ENCODE data around the gene PSMD7. TPM values are rescaled to one million over a fixed set of nuclear protein-coding genes. Genes with fewer than 3 reads are reported as not detected.
"Not testable (repeated sequence)": the region's sequence is repeated elsewhere in the genome, so short reads cannot be mapped to it uniquely, and the experiment has no call there.

Gene PSMD7
- total and polyA plus RNA-seq, 2 of the 4 experiments (the other 2 are of a cell fraction), result 80.8 to 98.3 TPM

GRCh38 chr16:74353038-74353437, 56.4 kb downstream of the PSMD7 start:
- H3K36me3 ChIP-seq (ENCODE audit: control insufficient read depth, insufficient read depth, low read length), result peaks cover 20% of the 10 kb centered on the region
- H2AK5ac ChIP-seq (ENCODE audit: low read depth, low read length); ATAC-seq (ENCODE audit: low read depth); H3K4me2 ChIP-seq (ENCODE audit: low read depth, low read length); H2BK120ac ChIP-seq (ENCODE audit: low read depth, low read length); H3K9me3 ChIP-seq (ENCODE audit: control insufficient read depth, insufficient read depth, low read length); H3K4ac ChIP-seq (ENCODE audit: low read depth, low read length); H3K27me3 ChIP-seq (ENCODE audit: control insufficient read depth, insufficient read depth, low read length); H4K5ac ChIP-seq (ENCODE audit: low read depth, low read length); DNase-seq; H4K91ac ChIP-seq (ENCODE audit: insufficient read depth, low read depth, low read length); H2BK15ac ChIP-seq (ENCODE audit: low read depth, low read length); H2AFZ ChIP-seq (replicated peaks; ENCODE audit: low read length, poor library complexity); H3K4me1 ChIP-seq (ENCODE audit: control insufficient read depth, insufficient read depth, low read length); H3K4me3 ChIP-seq (ENCODE audit: insufficient read depth, low read depth, low read length); H3K9ac ChIP-seq (ENCODE audit: low read depth, low read length); CTCF ChIA-PET; H2BK5ac ChIP-seq (ENCODE audit: low read depth, low read length, poor library complexity, severe bottlenecking); H3K23ac ChIP-seq (ENCODE audit: low read depth, low read length); dilution Hi-C loops (cut with HindIII; ENCODE audit: low sequenced_read_pairs, unreplicated experiment); H3K56ac ChIP-seq (ENCODE audit: extremely low read depth, insufficient read depth, low read length); H4K8ac ChIP-seq (ENCODE audit: low read depth in 2 of 2, low read length in 2 of 2); H3K18ac ChIP-seq (ENCODE audit: low read depth, low read length); H3K79me1 ChIP-seq (ENCODE audit: low read depth in 1 of 2, low read length in 2 of 2); H3K14ac ChIP-seq (replicated peaks; ENCODE audit: low read depth, low read length); in situ Hi-C loops (cut with MboI; ENCODE audit: low sequenced_read_pairs); intact Hi-C loops (cut with micrococcal nuclease); H2BK20ac ChIP-seq (ENCODE audit: low read depth, low read length); H2AK9ac ChIP-seq (replicated peaks; ENCODE audit: low read depth, low read length, poor library complexity); POLR2A ChIA-PET (ENCODE audit: unreplicated experiment); H3K27ac ChIP-seq (ENCODE audit: insufficient read depth, low read length); H4K20me1 ChIP-seq (ENCODE audit: insufficient read depth, low read length); BruUV-seq (replicated peaks); H3K9me1 ChIP-seq (ENCODE audit: insufficient read depth, low read length): not testable (repeated sequence)
- no CpG with 5 or more reads among the region's 4 CpGs for WGBS, 2 experiments (ENCODE audit: extremely low coverage in 2 of 2, insufficient read length in 1 of 2)

Other genes starting within 250 kb of the PSMD7 start
- gene NPIPB15, start 79.5 kb downstream of the PSMD7 start, total RNA-seq (2012; rRNA removed), result 0.28 and 0.36 TPM in 2 replicates
- 5.5 and 6.9 TPM in 2 replicates for gene NPIPB15, start 79.5 kb downstream of the PSMD7 start, polyA plus RNA-seq (2012; rRNA removed)
- not detected in 2 replicates for gene CLEC18B, start 124.7 kb downstream of the PSMD7 start, total RNA-seq (2012; rRNA removed)
- gene CLEC18B, start 124.7 kb downstream of the PSMD7 start, polyA plus RNA-seq (2012; rRNA removed), result 0.13 and 0.17 TPM in 2 replicates